GM12878 (cell line): ENCODE results near the gene VIPR2. TPM values are rescaled to one million over a fixed set of nuclear protein-coding genes. Genes with fewer than 3 reads are reported as not detected.

Source experiments
- ATAC-seq: fragments of 200-7000 bp; cut with Tn5 transposase; 3 replicates; pipeline ENCODE4 v1.9.1; 2020; ENCODE audit warnings: mild to moderate bottlenecking, moderate library complexity
- BruUV-seq: library from RNA; stranded (reverse); fragments of 400-500 nt; replicated peaks from 2 replicates; lab custom pipeline; 2021; lab: Mats Ljungman, UMichigan
- CTCF ChIA-PET: fragments of 300-600 bp; sonication (Branson Sonifier 250); formaldehyde crosslinking; extraction: SDS; loops from one replicate; lab custom pipeline; 2021; ENCODE audit warnings: inconsistent platforms; lab: Yijun Ruan, JAX
- POLR2A ChIA-PET: fragments of 350-600 bp; formaldehyde crosslinking; extraction: SDS; loops from one replicate; lab custom pipeline; 2021; ENCODE audit warnings: inconsistent platforms; lab: Charles Lee
- RAD21 ChIA-PET: fragments of 300-600 bp; sonication (Branson Sonifier 250); formaldehyde crosslinking; loops from one replicate; lab custom pipeline; 2023; ENCODE audit warnings: antibody characterized with exemption; ENCODE audit not compliant: unreplicated experiment; lab: Charles Lee
- SMC1A ChIA-PET: fragments of 300-600 bp; sonication (Branson Sonifier 250); formaldehyde crosslinking; loops from one replicate; lab custom pipeline; 2023; ENCODE audit not compliant: unreplicated experiment, uncharacterized antibody; lab: Charles Lee
- DNase-seq: peaks from one replicate; pipeline ENCODE4 v3.0.0-alpha.2; 2011; ENCODE audit warnings: low read depth, low spot score
- FAIRE-seq: peaks from 3 replicates; lab custom pipeline; 2011; peaks lifted over from hg19 to GRCh38; lab: Jason Lieb, UNC
- H2AFZ ChIP-seq: 2 replicates; pipeline ENCODE4 v1.6.0; 2011; ENCODE audit warnings: low read depth, low read length, control low read depth; ENCODE audit not compliant: control insufficient read depth
- H3K27ac ChIP-seq: 2 replicates; pipeline ENCODE4 v1.5.1; 2011; ENCODE audit warnings: control low read depth; ENCODE audit not compliant: control insufficient read depth, insufficient read depth
- H3K27me3 ChIP-seq, 2 experiments: replicated peaks in 1 of 2; 2 replicates each; pipeline versions ENCODE4 v1.6.0 to v1.6.1; 2011; ENCODE audit warnings: low read length in 1 of 2; ENCODE audit not compliant: control insufficient read depth in 2 of 2, insufficient read depth in 2 of 2
- H3K36me3 ChIP-seq, 2 experiments: 2 replicates each; pipeline ENCODE4 v1.5.1; 2011; ENCODE audit warnings: low read length in 1 of 2; ENCODE audit not compliant: control insufficient read depth in 2 of 2, insufficient read depth in 2 of 2
- H3K4me1 ChIP-seq: 2 replicates; pipeline ENCODE4 v1.6.1; 2011; ENCODE audit warnings: mild to moderate bottlenecking, low read length, moderate library complexity, mixed read lengths; ENCODE audit not compliant: control insufficient read depth, insufficient read depth
- H3K4me2 ChIP-seq: 2 replicates; pipeline ENCODE4 v1.6.0; 2011; ENCODE audit warnings: control low read depth; ENCODE audit not compliant: control insufficient read depth, insufficient read depth
- H3K4me3 ChIP-seq: fragments of 200-600 bp; sonication (generic); 2 replicates; pipeline ENCODE4 v1.5.1; 2016
- H3K79me2 ChIP-seq: 2 replicates; pipeline ENCODE4 v1.6.0; 2011; ENCODE audit warnings: low read length; ENCODE audit not compliant: control insufficient read depth, insufficient read depth
- H3K9ac ChIP-seq: 2 replicates; pipeline ENCODE4 v1.8.0; 2011; ENCODE audit warnings: low read length, control low read depth, mixed read lengths; ENCODE audit not compliant: control insufficient read depth, insufficient read depth
- H3K9me3 ChIP-seq: replicated peaks from 3 replicates; pipeline ENCODE4 v1.5.1; 2011; ENCODE audit warnings: mild to moderate bottlenecking, low read length; ENCODE audit not compliant: control insufficient read depth, insufficient read depth
- H4K20me1 ChIP-seq: 2 replicates; pipeline ENCODE4 v1.6.0; 2011; ENCODE audit not compliant: control insufficient read depth, insufficient read depth
- BCLAF1 ChIP-seq: fragments of 450-650 bp; IDR thresholded peaks from 2 replicates; pipeline ENCODE4 v1.6.1; 2017; ENCODE audit warnings: antibody characterized with exemption, mild to moderate bottlenecking, moderate library complexity
- E2F4 ChIP-seq: IDR thresholded peaks from 2 replicates; pipeline ENCODE4 v1.6.1; 2012; ENCODE audit warnings: low read depth, low read length, improper control_type of control experiment
- HDAC2 ChIP-seq: fragments of 200-600 bp; sonication (generic); IDR thresholded peaks from 2 replicates; pipeline ENCODE4 v1.6.1; 2017
- NBN ChIP-seq: fragments of 450-650 bp; IDR thresholded peaks from 2 replicates; pipeline ENCODE4 v1.6.1; 2016
- NFYB ChIP-seq: IDR thresholded peaks from 2 replicates; pipeline ENCODE4 v1.6.1; 2011; ENCODE audit warnings: low read depth, mild to moderate bottlenecking, low read length, improper control_type of control experiment, moderate library complexity; ENCODE audit not compliant: insufficient read depth
- POU2F2 ChIP-seq: IDR thresholded peaks from 3 replicates; pipeline ENCODE4 v1.6.1; 2011; ENCODE audit warnings: low read depth, mild to moderate bottlenecking, low read length, borderline replicate concordance
- YBX1 ChIP-seq: fragments of 450-650 bp; IDR thresholded peaks from 2 replicates; pipeline ENCODE4 v1.6.1; 2016; ENCODE audit warnings: antibody characterized with exemption
- WGBS: methylation state at CpG from one replicate; pipeline ENCODE4 v1.1.6; 2016; ENCODE audit warnings: low lambda C conversion rate; ENCODE audit not compliant: insufficient replicate concordance, insufficient coverage; ENCODE audit errors: missing lambda C conversion rate; 5-methylcytosine and 5-hydroxymethylcytosine counted together
- in situ Hi-C: fragments of 300-500 bp; cut with MboI; formaldehyde crosslinking; loops from 9 replicates; pipeline ENCODE4 v1.14.3; 2018; ENCODE audit warnings: mixed read lengths
- intact Hi-C: fragments of 100-400 bp; cut with micrococcal nuclease; formaldehyde crosslinking; loops from one replicate; pipeline ENCODE4 v1.14.2; 2022; ENCODE audit not compliant: unreplicated experiment
- polyA plus RNA-seq, 11 experiments: library from polyadenylated mRNA; depleted of rRNA in 4 of 11; unstranded in 6 of 11; stranded (reverse) in 5 of 11; fragments of >200 nt; fragmentation: Nextera tagmentation in 4 of 11; fragmentation: Illumina TruSeq in 1 of 11; extraction: Ambion mirVana in 4 of 11; extraction: Trizol in 1 of 11; gene quantifications; 1 replicate in 1 of 11; 2 replicates in 10 of 11; pipeline versions ENCODE4 v1.2.1 to v1.2.3, GENCODE V29; 2011 to 2016; ENCODE audit warnings: inconsistent platforms in 2 of 11, missing spikeins in 2 of 11, low read depth in 1 of 11
- total RNA-seq, 4 experiments: library from RNA; depleted of rRNA in 3 of 4; stranded (reverse); fragments of >200 nt in 3 of 4; fragmentation: Illumina TruSeq in 1 of 4; extraction: Trizol in 1 of 4; gene quantifications; 2 replicates each; pipeline versions ENCODE4 v1.2.1 to v1.2.3, GENCODE V29; 2013 to 2021

The VIPR2 gene
- total and polyA plus RNA-seq, 10 of the 15 experiments (the other 5 are each of a cell fraction or from before 2014, with no cell fraction given), result not detected

GRCh38 chr7:159007996-159008389 is 136.7 kb downstream of the VIPR2 start:
- Histone ChIP-seq H3K4me3 (no peak overlapping the region), H3K4me2 (no peak overlapping the region), H3K36me3 (no peaks in the 10 kb centered on the region), H3K27me3 (no peaks in the 10 kb centered on the region), H4K20me1 (no peaks in the 10 kb centered on the region), H3K27ac (no peak overlapping the region), H3K9ac (no peak overlapping the region), H2AFZ (no peak overlapping the region), H3K4me1 (no peaks in the 10 kb centered on the region), H3K9me3 (no peaks in the 10 kb centered on the region), H3K79me2 (no peaks in the 10 kb centered on the region)
- ChIA-PET RAD21 (no interaction called here), CTCF (interaction anchor here (1.2 kb wide), 1 partner anchor 31 kb away, joined by 3 read pairs; no protein-coding TSS in a partner anchor), POLR2A (no interaction called here), SMC1A (no interaction called here)
- no TSS peak for BruUV-seq
- TF ChIP-seq HDAC2 (no peak), BCLAF1 (no peak), YBX1 (no peak), E2F4 (no peak), POU2F2 (no peak), NBN (no peak), NFYB (no peak)
- DNase-seq, result no peak
- in situ Hi-C loops (no loop called here), intact Hi-C loops (no loop called here)
- no peak for ATAC-seq
- WGBS, result 31% methylated on average over 5 of the region's 5 CpGs
- FAIRE-seq, result no peak
